22Rv1 (cell line): Measurements from ENCODE around the gene STAT4.

Source experiments
- H3K27ac ChIP-seq: fragments of 450-650 bp; 2 replicates; pipeline ENCODE4 v1.5.1; 2017
- ZFX ChIP-seq: fragments of 450-650 bp; IDR thresholded peaks from 2 replicates; pipeline ENCODE4 v1.6.1; 2017; ENCODE audit warnings: antibody characterized with exemption, borderline replicate concordance
- TF ChIP-seq, protein P1 (sequence below): fragments of 450-650 bp; IDR thresholded peaks from 2 replicates; pipeline ENCODE4 v1.5.1; 2017; ENCODE audit warnings: mild to moderate bottlenecking

STAT4 gene

GRCh38 chr2:191173206-191173605 lies 22.4 kb upstream of the STAT4 start:
- TF ChIP-seq, protein P1, sequence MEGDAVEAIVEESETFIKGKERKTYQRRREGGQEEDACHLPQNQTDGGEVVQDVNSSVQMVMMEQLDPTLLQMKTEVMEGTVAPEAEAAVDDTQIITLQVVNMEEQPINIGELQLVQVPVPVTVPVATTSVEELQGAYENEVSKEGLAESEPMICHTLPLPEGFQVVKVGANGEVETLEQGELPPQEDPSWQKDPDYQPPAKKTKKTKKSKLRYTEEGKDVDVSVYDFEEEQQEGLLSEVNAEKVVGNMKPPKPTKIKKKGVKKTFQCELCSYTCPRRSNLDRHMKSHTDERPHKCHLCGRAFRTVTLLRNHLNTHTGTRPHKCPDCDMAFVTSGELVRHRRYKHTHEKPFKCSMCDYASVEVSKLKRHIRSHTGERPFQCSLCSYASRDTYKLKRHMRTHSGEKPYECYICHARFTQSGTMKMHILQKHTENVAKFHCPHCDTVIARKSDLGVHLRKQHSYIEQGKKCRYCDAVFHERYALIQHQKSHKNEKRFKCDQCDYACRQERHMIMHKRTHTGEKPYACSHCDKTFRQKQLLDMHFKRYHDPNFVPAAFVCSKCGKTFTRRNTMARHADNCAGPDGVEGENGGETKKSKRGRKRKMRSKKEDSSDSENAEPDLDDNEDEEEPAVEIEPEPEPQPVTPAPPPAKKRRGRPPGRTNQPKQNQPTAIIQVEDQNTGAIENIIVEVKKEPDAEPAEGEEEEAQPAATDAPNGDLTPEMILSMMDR, result no peak
- TF ChIP-seq ZFX, result no peak
- H3K27ac ChIP-seq, result no peak overlapping the region

DNA sequence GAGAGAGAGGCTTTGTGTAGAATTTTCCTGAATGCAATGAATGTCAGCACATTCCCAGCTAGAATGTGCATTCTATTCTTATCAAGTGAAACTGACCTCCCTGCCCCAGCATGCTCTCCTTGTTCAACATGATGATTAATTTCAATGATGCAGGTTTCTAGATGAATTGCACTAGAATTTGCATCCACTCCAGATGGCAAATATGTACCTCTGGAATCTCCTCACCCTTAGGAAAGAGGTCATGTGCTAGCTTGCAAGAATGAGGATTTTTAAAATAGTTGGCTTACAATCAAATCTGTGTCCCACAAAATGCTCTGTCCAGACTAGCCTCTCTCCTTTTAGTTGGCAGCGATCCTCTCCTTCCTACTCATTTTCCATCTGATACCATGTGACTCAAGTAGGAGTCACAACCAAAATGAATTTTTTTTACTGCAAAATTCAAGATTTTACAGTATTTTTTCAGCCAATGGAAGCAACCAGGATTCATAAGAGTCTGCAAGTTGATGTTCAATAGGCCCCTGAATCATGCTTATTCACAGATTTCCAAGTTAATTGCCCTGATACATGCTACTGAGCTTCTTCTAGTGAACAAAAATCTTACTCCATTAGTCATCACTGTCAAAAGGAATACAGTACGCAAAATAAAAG lies 21.0 kb upstream of the STAT4 start:
- no peak overlapping the region for H3K27ac ChIP-seq
- TF ChIP-seq ZFX, result no peak
- TF ChIP-seq, protein P1, result no peak

DNA sequence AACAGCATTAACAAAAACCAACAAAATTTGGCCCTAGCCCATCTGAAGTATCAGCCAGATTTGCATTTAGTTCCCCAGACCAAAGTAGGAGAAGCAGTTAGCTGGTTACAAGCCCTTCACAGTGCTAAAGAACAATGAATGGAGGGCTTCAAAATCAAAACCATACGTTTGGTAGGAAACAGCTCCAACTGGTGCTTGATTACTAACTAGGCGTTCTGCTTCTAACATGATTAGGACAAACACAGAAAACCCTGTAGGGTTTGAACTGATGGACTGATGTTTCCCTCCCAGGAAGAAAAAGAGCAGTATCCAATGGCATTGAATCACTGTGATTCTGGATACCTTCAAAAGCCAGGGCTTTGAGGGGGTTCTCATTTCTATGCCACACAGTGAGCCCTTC lies 20.5 kb upstream of the STAT4 start:
- TF ChIP-seq ZFX, result no peak
- TF ChIP-seq, protein P1, result no peak
- no peak overlapping the region for H3K27ac ChIP-seq

DNA sequence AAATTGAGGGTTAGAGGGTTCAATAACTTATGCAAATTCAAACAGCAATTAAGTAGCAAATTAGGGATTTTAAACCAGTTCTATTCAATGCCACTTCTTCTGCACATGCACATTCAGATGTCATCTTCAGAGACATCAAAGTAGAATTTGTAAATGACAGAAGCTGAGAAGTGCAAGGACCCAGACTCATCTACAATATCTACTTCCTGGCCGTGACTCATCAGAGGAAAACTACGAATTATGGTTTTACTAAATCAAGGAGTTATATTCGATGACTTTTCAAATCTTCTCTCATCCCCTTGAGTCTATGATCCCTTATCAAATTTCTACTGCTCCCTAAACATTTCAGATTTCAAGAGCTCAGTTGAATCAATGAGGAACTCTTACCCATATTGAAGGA lies 20.0 kb upstream of the STAT4 start:
- no peak overlapping the region for H3K27ac ChIP-seq
- TF ChIP-seq, protein P1, result no peak
- TF ChIP-seq ZFX, result no peak

DNA sequence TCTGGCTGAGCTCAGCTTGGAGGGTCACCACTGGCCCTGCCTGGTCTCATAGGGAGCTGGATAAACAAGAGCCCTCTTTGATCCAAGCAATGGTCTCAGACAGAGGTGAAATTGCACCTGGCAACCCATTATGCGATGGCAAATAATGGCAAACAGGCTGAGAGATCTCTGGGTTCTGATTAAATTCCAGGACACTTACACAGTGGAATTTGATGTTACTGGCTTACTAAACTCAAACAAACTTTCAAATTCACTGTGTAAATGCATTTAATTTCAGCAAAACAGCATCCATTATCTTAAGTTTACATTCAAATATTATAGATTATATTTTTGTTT lies 19.5 kb upstream of the STAT4 start:
- no peak overlapping the region for H3K27ac ChIP-seq
- TF ChIP-seq, protein P1, result no peak
- no peak for TF ChIP-seq ZFX

GRCh38 chr2:191169456-191170300 lies 18.9 kb upstream of the STAT4 start:
- no peak overlapping the region for H3K27ac ChIP-seq
- TF ChIP-seq, protein P1, result no peak
- TF ChIP-seq ZFX, result no peak

- TF ChIP-seq ZFX, result no peak
- TF ChIP-seq, protein P1, result no peak
- no peak overlapping the region for H3K27ac ChIP-seq
Measured at GRCh38 chr2:191167766-191168165, 17.0 kb upstream of the STAT4 start.
